ENCODE results near the gene ACVR2A. TPM values are rescaled to one million over a fixed set of nuclear protein-coding genes. Genes with fewer than 3 reads are reported as not detected.

Gene ACVR2A
- total RNA-seq, result 23.7 and 56.1 TPM in 2 replicates

GRCh38 chr2:147844697-147845410 lies at the start of gene ACVR2A:
Gene ACVR2A, plus strand, starts transcription at chr2:147845029. Its CDS starts 124 bp downstream, at chr2:147845153.

Other genes starting within 250 kb of the ACVR2A start
- gene ORC4, start 175.7 kb downstream of the ACVR2A start, total RNA-seq, result 31.2 and 61.4 TPM in 2 replicates
- gene MBD5, start 176.1 kb downstream of the ACVR2A start, total RNA-seq, result 17.8 and 30.0 TPM in 2 replicates

Measured in smooth muscle cell of the umbilical artery (primary cell).